DOHH2 (cell line): ENCODE measurements around the gene RORC.

Source experiments
- EZH2phosphoT487 ChIP-seq: fragments of 200-600 bp; sonication (generic); IDR thresholded peaks from 2 replicates; pipeline ENCODE4 v1.6.1; 2017; ENCODE audit warnings: borderline replicate concordance, mild to moderate bottlenecking, antibody characterized with exemption, low read length, moderate library complexity, mixed read lengths
- TF ChIP-seq, protein P1 (sequence below): fragments of 200-600 bp; sonication (generic); IDR thresholded peaks from one replicate; pipeline ENCODE4 v1.5.1; 2014; ENCODE audit warnings: antibody characterized with exemption, mild to moderate bottlenecking, low read depth, low read length; ENCODE audit not compliant: poor library complexity, severe bottlenecking

DNA sequence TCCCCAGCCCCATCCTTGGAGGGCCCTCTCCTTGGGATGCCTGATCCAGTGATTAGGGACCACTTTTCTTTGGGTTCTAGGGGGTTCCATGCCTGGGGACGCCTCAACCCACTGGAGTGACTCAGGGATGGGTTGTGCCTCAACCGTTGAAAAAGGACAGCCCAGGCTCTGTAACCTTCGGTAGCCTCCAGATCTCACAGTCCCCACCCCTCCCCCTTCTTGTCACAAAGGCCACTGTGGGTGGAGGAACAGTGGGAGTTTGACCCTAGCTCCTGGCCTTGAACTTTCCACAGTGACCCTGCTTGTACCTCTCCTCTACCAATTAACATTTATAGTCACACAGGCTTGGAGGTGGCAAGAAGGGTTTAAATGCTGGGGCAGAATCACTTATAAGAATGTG, 2.6 kb upstream of the RORC start:
- TF ChIP-seq, protein P1, sequence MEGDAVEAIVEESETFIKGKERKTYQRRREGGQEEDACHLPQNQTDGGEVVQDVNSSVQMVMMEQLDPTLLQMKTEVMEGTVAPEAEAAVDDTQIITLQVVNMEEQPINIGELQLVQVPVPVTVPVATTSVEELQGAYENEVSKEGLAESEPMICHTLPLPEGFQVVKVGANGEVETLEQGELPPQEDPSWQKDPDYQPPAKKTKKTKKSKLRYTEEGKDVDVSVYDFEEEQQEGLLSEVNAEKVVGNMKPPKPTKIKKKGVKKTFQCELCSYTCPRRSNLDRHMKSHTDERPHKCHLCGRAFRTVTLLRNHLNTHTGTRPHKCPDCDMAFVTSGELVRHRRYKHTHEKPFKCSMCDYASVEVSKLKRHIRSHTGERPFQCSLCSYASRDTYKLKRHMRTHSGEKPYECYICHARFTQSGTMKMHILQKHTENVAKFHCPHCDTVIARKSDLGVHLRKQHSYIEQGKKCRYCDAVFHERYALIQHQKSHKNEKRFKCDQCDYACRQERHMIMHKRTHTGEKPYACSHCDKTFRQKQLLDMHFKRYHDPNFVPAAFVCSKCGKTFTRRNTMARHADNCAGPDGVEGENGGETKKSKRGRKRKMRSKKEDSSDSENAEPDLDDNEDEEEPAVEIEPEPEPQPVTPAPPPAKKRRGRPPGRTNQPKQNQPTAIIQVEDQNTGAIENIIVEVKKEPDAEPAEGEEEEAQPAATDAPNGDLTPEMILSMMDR = no peak
- TF ChIP-seq EZH2phosphoT487 = no peak
